OCI-M2 (cell line): ENCODE data around the gene ZNF827.

ENCODE experiments used
- DNase-seq: peaks from one replicate; lab custom pipeline; 2025; ENCODE audit not compliant: unreplicated experiment; lab: John Stamatoyannopoulos, UW

The ZNF827 gene

GRCh38 chr4:145895056-145895455, 43.6 kb downstream of the ZNF827 start:
- no peak for DNase-seq

DNA sequence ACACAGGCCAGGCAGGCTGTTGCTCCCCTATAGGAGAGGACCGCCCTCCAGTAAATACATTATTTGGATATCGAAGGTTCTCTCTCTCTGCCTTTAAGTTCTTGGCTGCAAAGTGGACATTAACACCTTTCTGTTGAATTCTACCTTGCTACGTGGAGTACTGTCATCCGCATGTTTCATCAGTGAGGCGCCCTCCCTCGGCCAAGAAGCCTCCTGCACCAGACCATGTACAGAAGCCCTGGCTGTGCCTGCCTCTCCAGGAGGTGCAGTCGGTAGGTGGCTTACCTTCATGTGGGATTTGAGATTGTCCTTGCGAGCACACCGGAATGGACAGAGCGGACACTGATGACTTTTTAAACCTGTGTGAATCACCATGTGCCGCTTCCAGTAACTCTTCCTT, 46.7 kb downstream of the ZNF827 start:
- no peak for DNase-seq

- no peak for DNase-seq
Observed at GRCh38 chr4:145890689-145891088, 47.9 kb downstream of the ZNF827 start.

DNA sequence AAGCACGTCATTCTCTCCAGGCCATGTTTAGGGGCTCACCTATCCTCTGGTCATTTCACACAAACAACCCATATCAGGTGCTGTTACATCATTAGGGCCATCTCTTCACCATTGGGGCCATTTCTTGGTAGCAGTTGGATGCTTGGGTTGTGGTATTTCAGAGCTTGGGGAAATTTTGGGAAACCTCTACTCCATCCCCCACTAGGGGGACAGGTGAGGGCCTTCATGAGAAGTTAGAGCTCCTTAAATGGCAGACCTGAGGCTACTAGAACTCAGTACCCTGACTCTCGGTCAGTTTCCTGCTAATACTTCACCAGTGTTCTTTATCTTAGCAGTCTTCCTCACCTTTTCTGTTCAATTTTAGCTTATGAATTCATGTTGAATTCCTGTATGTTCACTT, 50.2 kb downstream of the ZNF827 start:
- DNase-seq = no peak

- no peak for DNase-seq
Observed at GRCh38 chr4:145887241-145887991, 51.2 kb downstream of the ZNF827 start.

DNA sequence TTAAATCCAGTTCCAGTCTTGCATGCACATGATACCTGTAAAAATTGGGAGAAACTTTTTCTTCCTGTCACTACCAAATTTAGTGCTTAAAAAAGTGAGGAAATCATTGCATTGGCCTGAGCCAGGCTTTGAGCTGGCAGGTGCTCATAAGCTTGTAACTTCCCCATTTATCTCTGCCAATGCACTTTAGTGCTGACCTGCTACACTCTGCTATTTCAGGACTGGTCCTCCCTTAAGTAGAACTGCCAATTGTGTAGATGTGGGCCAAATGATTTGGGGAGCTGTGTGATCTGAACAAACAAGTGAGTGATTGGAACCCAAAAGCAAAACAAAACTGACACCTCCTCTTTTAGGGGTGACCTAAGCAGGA, 51.8 kb downstream of the ZNF827 start:
- no peak for DNase-seq

GRCh38 chr4:145885666-145886065, 53.0 kb downstream of the ZNF827 start:
- no peak for DNase-seq

DNA sequence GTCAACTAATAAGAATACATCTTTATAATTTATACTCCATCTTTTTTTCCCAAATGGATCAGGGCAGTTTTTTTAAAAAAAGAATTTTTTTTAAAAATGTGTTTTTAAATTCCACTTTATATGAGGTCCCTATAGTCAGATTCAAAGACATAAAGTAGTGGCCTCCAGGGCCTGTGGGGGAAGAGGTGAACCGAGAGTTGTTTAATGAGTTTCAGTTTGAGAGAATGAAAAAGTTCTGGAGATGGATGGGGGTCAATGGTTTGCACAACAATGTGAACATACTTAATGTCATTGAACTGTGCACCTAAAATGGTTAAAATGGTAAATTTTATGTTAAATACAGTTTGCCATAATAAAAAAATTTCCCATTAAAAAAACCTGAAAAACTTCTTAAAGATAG, 53.8 kb downstream of the ZNF827 start:
- DNase-seq = no peak

DNA sequence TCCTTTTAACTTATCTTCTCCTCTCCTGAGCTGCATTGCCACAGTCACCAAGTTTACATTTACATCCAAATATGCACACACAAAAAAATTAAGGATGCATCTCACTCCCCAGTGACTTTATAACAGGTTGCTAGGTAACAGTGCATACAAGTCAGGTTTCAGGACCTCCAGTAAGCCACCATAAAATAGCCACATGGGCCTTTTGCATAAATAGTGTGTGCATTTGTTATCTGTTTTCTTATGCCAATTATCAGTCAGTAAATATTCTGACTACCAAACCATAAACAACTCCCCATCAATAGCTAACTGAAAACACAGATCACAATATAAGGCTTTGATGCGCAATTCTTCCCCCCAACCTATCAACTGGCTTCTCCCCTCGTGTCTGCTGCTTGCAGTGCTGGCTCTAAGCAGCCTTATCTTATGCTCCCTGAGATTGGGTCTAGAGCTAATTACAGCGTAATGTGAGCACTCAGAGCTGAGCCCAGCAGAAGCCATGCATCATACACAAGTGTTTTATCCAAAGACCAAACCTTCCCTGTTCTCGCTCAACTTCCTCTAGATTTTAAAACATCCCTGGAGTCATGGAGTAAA, 55.4 kb downstream of the ZNF827 start:
- DNase-seq = no peak

DNA sequence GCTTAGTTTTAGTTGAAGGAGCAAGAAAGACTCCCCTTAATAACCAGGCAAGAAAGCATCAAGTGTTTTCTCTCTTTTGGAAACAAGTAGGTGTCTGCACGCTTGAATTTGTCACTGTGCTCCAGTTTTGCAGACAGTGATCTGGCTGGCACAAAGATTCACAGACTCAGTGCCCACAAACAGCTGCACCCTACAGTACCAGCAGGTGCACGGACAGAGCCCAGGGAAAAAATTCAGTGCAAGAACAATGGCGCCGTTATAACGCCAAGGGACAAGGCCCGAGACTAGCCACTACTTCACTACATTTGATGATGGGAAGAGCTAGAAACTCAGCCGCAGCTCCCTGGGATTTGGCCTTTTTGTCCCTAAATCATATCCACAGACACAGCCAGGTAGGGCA, 56.0 kb downstream of the ZNF827 start:
- DNase-seq = no peak

DNA sequence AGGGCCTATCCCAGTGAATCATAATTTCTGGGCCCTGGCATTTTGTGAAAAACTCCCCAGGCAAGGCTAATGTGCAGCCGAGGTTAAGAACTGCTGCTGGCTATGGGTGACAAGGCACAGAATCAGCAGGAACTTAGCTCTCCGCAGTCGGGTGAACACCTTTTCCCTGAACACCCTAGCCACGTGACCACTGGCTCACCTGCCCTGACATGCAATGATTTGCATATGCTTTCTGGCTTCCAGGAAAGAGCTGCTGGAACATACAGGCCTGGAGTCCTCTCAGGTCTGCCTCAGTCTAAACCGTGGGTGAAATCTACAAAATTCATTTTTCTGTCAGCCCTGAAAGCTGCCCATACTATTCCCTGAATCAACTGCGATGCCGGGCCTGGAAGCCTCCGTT, 56.6 kb downstream of the ZNF827 start:
- DNase-seq = no peak

DNA sequence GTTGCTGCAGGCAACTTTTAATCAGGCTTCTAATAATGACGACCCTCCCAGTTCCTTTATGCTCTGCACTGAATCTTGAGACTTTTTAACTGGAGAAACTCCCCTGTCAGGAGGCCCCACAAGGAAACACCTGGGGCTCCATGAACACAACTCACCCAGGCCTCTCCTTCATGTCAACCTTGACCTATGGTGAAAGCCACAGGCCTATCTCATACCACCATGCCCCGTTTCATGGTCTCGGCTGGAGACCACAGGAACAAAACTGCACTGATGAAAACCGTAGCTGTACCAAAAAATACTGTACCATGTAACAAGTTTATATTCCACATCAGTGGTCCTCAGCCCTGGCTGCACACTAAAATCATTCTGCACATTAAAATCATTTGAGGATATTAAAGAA, 57.0 kb downstream of the ZNF827 start:
- DNase-seq = no peak

DNA sequence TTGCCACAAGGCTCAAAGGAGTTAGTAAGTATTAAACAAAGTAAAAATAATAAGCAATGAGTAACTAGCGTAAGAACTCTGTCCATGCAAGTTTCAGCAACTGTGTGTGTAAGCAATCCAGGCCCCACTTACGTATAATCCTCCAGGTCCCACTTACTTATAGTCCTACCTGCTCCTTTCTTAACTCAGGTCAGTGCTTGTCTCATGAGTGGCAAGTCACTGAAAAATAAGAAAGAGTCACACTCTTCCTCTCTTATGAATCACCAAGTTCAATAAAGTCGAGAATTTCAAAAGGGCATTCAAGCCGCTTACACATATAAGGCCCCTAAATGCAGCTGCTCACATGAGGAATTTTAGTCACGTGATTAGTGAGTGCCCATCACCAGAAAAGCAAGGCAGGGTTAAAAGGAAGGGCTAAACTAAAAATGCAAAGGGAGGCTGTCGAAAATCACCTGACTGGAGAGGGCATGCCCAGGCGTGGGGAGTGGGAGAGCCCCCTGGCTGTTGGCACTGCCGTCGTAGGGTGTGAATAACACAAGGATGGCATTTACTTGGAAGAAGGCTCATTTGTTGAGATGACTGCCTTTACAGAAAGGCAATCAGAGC, 58.2 kb downstream of the ZNF827 start:
- DNase-seq = no peak

DNA sequence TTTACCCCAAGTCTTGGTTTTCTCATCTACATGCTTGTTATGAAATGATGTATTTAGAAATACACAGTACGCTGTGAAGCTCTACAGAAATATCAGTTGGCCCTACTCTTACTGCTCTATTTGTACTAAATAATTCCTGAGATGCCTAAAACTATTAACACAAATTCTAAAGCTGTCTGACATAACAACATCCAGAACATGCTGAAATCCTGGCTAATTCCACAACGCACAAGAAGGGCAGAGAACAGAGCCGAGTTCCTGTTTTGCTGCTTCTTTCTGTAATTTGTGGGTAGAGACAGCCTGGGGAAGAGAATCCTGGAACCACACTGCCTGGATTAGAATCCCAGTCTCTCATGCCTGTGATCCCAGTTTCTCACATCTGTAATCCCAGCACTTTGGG, 59.0 kb downstream of the ZNF827 start:
- no peak for DNase-seq

DNA sequence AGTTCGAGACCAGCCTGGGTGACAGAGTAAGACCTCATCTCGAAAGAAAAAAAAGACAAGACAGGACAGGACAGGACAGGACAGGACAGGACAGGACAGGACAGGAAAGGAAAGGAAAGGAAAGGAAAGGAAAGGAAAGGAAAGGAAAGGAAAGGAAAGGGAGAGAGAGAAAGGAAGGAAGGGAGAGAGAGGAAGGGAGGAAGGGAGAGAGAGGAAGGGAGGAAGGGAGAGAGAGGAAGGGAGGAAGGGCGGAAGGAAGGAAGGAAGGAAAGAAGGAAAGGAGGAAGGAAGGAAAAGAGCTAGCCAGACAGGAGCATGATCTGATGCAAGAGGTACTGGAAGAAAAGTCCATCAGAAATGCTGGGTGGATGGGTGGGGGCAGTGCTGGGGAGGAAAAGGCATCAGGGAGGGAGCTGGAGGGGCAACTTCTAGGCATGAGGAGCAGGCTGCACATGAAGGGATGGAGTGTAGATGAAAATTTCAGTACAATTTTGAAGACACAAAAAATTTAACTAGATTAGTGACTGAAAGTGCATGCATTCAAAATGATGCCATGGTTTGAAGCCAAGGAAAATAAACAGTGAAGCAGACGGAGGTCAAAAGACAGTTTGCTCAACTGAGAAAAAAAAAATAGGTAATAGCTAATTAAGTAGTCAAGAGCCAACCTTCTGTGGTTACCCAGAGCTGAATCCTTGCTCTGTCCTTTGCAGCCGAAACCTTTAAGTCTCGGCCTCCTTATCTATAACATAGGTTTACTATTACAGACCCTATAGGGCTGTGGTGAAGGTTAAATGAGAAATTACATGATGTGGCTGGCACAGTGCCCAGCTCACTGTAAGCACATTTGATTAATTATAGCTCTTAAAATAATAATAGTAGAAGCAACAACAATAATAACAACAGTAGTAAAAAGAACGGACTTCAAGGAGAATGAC, 59.9 kb downstream of the ZNF827 start:
- no peak for DNase-seq

DNA sequence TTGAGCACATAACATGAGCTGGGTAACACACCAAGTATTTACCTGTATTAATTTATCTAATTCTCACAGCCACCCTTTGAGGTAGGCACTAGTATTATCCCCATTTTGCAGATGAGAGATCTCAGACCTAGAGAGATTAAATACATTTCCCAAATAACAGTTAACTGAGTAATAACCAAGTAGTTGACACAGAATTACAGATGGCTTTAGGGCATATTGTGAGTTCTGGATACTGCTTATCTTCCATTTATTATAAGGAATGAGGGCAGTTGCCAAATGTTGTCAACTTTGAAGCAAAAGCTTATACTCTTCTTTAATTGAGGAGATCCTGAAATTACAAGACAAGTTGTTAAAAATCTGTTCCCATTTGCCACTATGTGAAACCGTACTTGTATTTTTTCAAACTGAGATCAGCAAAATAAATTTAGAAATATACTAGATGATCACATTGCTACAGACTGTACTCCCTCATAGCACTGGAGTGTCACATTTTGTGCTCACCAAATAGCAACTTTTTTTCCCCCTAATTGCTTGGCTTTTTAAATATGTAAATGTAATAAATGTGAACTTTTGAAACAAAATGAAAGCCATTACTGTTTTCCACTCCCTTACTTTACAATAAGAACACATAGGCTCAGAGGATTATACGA, 62.0 kb downstream of the ZNF827 start:
- no peak for DNase-seq

GRCh38 chr4:145873901-145874300, 64.7 kb downstream of the ZNF827 start:
- no peak for DNase-seq

GRCh38 chr4:145871209-145871608, 67.4 kb downstream of the ZNF827 start:
- DNase-seq = no peak

GRCh38 chr4:145870155-145871020, 68.2 kb downstream of the ZNF827 start:
- no peak for DNase-seq
